HepG2 (cell line): ENCODE data around the gene VWA1. TPM values are rescaled to one million over a fixed set of nuclear protein-coding genes. Genes with fewer than 3 reads are reported as not detected.

ENCODE experiments used
- AGO1 ChIP-seq: fragments of 200-400 bp; formaldehyde crosslinking; IDR thresholded peaks from 2 replicates; pipeline ENCODE4 v1.6.1; 2017; ENCODE audit warnings: mild to moderate bottlenecking, low read depth, low read length, moderate library complexity; ENCODE audit not compliant: poor library complexity, severe bottlenecking
- ARNTL ChIP-seq: sonication (generic); formaldehyde crosslinking; IDR thresholded peaks from 2 replicates; pipeline ENCODE4 v1.4.0; 2020; ENCODE audit warnings: mild to moderate bottlenecking, missing genetic modification reagents
- BRCA1 ChIP-seq: sonication (generic); formaldehyde crosslinking; IDR thresholded peaks from 2 replicates; pipeline ENCODE4 v1.4.0; 2020; ENCODE audit warnings: missing genetic modification reagents
- BRD4 ChIP-seq: sonication (generic); formaldehyde crosslinking; IDR thresholded peaks from 2 replicates; pipeline ENCODE4 v1.4.0; 2020; ENCODE audit warnings: missing genetic modification reagents
- HOXA7 ChIP-seq: sonication (generic); formaldehyde crosslinking; IDR thresholded peaks from 2 replicates; pipeline ENCODE4 v1.8.1; 2022; ENCODE audit warnings: mild to moderate bottlenecking, missing genetic modification reagents, moderate library complexity
- NAIF1 ChIP-seq: sonication (generic); formaldehyde crosslinking; IDR thresholded peaks from 2 replicates; pipeline ENCODE4 v1.5.0; 2020; ENCODE audit warnings: mild to moderate bottlenecking, missing genetic modification reagents, borderline replicate concordance
- RBAK ChIP-seq: sonication (generic); formaldehyde crosslinking; IDR thresholded peaks from 2 replicates; pipeline ENCODE4 v1.5.1; 2020; ENCODE audit warnings: mild to moderate bottlenecking, missing genetic modification reagents
- STAT6 ChIP-seq: sonication (generic); formaldehyde crosslinking; IDR thresholded peaks from 2 replicates; pipeline ENCODE4 v1.4.0; 2020; ENCODE audit warnings: missing genetic modification reagents, mild to moderate bottlenecking, borderline replicate concordance
- TBL1XR1 ChIP-seq: fragments of 150-350 bp; IDR thresholded peaks from 2 replicates; pipeline ENCODE4 v1.6.1; 2014; ENCODE audit warnings: borderline replicate concordance, low read length; ENCODE audit not compliant: partially characterized antibody
- TCF7L2 ChIP-seq: IDR thresholded peaks from 2 replicates; pipeline ENCODE4 v1.6.1; 2011; ENCODE audit warnings: mild to moderate bottlenecking, low read depth, low read length, moderate library complexity
- ZBTB33 ChIP-seq: sonication (generic); formaldehyde crosslinking; IDR thresholded peaks from 2 replicates; pipeline ENCODE4 v1.4.0; 2020; ENCODE audit warnings: missing genetic modification reagents
- ZFP1 ChIP-seq: IDR thresholded peaks from 2 replicates; pipeline ENCODE4 v1.6.1; 2016
- ZKSCAN5 ChIP-seq: sonication (generic); formaldehyde crosslinking; IDR thresholded peaks from 2 replicates; pipeline ENCODE4 v1.5.1; 2020; ENCODE audit warnings: mild to moderate bottlenecking, missing genetic modification reagents
- ZNF253 ChIP-seq: sonication (generic); formaldehyde crosslinking; IDR thresholded peaks from 2 replicates; pipeline ENCODE4 v1.8.0; 2022; ENCODE audit warnings: mild to moderate bottlenecking, missing genetic modification reagents, borderline replicate concordance
- ZNF510 ChIP-seq: sonication (generic); formaldehyde crosslinking; IDR thresholded peaks from 2 replicates; pipeline ENCODE4 v1.4.0; 2020; ENCODE audit warnings: low read depth, mild to moderate bottlenecking, missing genetic modification reagents
- polyA plus RNA-seq, 8 experiments: library from polyadenylated mRNA; depleted of rRNA in 3 of 8; stranded (reverse) in 7 of 8; unstranded in 1 of 8; fragments of >200 nt; fragmentation: Illumina TruSeq in 4 of 8; extraction: Trizol in 4 of 8; gene quantifications; 2 replicates each; pipeline versions ENCODE4 v1.2.1 to v1.2.3, GENCODE V29; 2011 to 2016; ENCODE audit warnings: low read depth in 4 of 8, missing spikeins in 1 of 8, mixed read lengths in 1 of 8; ENCODE audit not compliant: insufficient read depth in 1 of 8
- total RNA-seq, 5 experiments: library from RNA; depleted of rRNA; stranded (reverse); fragments of >200 nt; fragmentation: Illumina TruSeq; extraction: Trizol; gene quantifications; 2 replicates each; pipeline ENCODE4 v1.2.3, GENCODE V29; 2016; ENCODE audit warnings: low read depth in 1 of 5
- TF ChIP-seq, protein P1 (sequence below): sonication (generic); formaldehyde crosslinking; IDR thresholded peaks from 2 replicates; pipeline ENCODE4 v1.8.1; 2023; ENCODE audit warnings: missing genetic modification reagents, inconsistent platforms, borderline replicate concordance
- TF ChIP-seq, protein P2 (sequence below): sonication (generic); formaldehyde crosslinking; conservative IDR thresholded peaks from 2 replicates; pipeline ENCODE4 v1.8.0; 2022; ENCODE audit warnings: mild to moderate bottlenecking, moderate library complexity, missing genetic modification reagents
- TF ChIP-seq, protein P3 (sequence below): sonication (generic); formaldehyde crosslinking; IDR thresholded peaks from 2 replicates; pipeline ENCODE4 v1.4.0; 2020; ENCODE audit warnings: mild to moderate bottlenecking, missing genetic modification reagents

VWA1 gene
- total and polyA plus RNA-seq, 2 of the 13 experiments (the other 11 are each of a cell fraction or from before 2014, with no cell fraction given), result 40.9 to 57.5 TPM

DNA sequence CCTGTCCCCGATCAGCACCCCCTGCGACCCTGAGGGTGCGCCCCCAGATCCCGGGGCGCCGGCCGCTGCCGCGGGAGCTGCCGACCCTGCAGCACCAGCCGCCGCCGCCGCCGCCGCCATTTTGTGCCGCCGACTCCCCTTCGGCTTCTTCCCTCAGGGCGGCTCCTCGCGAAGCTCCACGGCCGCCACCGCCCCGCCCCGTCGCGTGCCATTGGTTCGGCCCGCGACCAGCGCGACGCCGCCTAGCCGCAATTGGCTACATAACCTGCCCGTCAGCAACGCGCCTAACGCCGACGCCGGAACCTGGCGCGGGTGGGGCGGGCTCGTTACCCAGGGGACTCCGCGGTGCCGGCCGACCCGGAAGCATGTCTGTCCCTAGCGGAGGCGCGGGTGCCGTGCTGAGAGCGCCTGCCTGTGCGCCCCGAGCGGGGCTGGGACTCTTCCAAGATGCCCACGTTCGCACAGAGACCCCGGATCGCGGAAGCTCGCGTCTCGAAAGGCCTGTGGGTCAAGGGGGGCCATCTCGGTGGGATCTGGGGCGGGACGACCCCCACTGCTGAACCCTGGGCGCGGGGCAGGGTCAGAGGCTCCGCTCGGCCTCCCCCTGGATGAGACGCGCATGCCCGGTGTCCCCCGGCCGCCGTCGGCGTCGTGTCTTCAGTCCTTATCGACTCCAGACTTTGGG lies 36.2 kb upstream of the VWA1 start, which contains the start of gene CCNL2 (continued):
- peak; percentile 85 for TF ChIP-seq ARNTL (CRISPR knock-in tag)
- peak; percentile 6; the same call in 1 of the 2 replicates for TF ChIP-seq ZBTB33 (CRISPR knock-in tag)
- TF ChIP-seq BRCA1, result no peak
- peak; percentile 24 for TF ChIP-seq TBL1XR1
- TF ChIP-seq ZNF510, result peak; percentile 77; the same call in 1 of the 2 replicates
- no peak for TF ChIP-seq RBAK
- peak; percentile 59 for TF ChIP-seq AGO1
- TF ChIP-seq ZFP1, result no peak
- TF ChIP-seq, protein P1, sequence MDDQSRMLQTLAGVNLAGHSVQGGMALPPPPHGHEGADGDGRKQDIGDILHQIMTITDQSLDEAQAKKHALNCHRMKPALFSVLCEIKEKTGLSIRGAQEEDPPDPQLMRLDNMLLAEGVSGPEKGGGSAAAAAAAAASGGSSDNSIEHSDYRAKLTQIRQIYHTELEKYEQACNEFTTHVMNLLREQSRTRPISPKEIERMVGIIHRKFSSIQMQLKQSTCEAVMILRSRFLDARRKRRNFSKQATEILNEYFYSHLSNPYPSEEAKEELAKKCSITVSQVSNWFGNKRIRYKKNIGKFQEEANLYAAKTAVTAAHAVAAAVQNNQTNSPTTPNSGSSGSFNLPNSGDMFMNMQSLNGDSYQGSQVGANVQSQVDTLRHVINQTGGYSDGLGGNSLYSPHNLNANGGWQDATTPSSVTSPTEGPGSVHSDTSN (CRISPR knock-in tag), result peak; percentile 91; the same call in 1 of the 2 replicates
- TF ChIP-seq, protein P2, sequence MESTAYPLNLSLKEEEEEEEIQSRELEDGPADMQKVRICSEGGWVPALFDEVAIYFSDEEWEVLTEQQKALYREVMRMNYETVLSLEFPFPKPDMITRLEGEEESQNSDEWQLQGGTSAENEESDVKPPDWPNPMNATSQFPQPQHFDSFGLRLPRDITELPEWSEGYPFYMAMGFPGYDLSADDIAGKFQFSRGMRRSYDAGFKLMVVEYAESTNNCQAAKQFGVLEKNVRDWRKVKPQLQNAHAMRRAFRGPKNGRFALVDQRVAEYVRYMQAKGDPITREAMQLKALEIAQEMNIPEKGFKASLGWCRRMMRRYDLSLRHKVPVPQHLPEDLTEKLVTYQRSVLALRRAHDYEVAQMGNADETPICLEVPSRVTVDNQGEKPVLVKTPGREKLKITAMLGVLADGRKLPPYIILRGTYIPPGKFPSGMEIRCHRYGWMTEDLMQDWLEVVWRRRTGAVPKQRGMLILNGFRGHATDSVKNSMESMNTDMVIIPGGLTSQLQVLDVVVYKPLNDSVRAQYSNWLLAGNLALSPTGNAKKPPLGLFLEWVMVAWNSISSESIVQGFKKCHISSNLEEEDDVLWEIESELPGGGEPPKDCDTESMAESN (CRISPR knock-in tag), result peak; percentile 83; the same call in 1 of the 2 replicates
- TF ChIP-seq BRD4 (CRISPR knock-in tag), result 0 out of 2 replicates have a peak, but pooled peaks have one; percentile 19
- peak; percentile 53; the same call in 1 of the 2 replicates for TF ChIP-seq ZNF253 (CRISPR knock-in tag)
- no peak for TF ChIP-seq TCF7L2
- TF ChIP-seq, protein P3, sequence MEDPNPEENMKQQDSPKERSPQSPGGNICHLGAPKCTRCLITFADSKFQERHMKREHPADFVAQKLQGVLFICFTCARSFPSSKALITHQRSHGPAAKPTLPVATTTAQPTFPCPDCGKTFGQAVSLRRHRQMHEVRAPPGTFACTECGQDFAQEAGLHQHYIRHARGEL (CRISPR knock-in tag), result no peak
- TF ChIP-seq NAIF1, result 0 out of 2 replicates have a peak, but pooled peaks have one; percentile 53
- no peak for TF ChIP-seq HOXA7 (CRISPR knock-in tag)
- TF ChIP-seq STAT6 (CRISPR knock-in tag), result no peak
- TF ChIP-seq ZKSCAN5, result no peak
